ENCODE measurements around the gene DBX2.

DNA sequence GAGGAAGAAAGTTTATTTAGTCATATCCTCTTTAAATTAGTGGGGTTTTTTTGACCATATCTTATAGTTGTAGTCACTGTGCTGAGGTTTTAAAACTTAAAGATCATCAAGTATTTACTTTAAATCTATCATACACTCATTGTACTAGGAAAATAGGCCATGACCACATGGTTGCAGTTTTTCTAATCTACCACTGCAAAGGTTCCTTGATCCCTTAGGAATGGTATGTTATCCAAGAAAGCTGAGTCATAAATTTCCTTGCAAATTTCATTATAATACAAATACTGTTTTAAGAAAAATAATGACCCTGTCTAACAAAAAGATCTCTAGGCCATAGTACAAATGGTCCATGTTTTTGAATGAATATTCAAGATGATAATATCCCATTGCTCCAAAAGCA lies 74.7 kb downstream of the DBX2 start:
- no peak for TF ChIP-seq CEBPB (IDR thresholded peaks at IDR 0.05; ENCODE audit: low read depth, low read length)
- TF ChIP-seq POLR2A (IDR thresholded peaks at IDR 0.05; ENCODE audit: low read depth, low read length) = no peak
- no peak for TF ChIP-seq RCOR1 (IDR thresholded peaks at IDR 0.05; ENCODE audit: insufficient replicate concordance, low read length)
- TF ChIP-seq RFX5 (IDR thresholded peaks at IDR 0.05; ENCODE audit: low read depth, low read length) = no peak

Data from IMR-90 (cell line).